Activated CD8-positive, alpha-beta memory T cell treated with anti-CD3 and anti-CD28 coated beads, Interleukin-2, amount 10 ng/mL, durations not matched to agents 7 days and 5 days (primary cell): ENCODE results near the gene LPP. TPM values are rescaled to one million over a fixed set of nuclear protein-coding genes. Genes with fewer than 3 reads are reported as not detected.
A peak's percentile ranks its signal among the peaks of the same experiment; 100 is the strongest.

Experiments used
- ATAC-seq: fragments of 150-1000 bp; cut with Tn5 transposase; one replicate; pipeline ENCODE4 v1.10.0; 2021; ENCODE audit warnings: moderate library complexity
- CTCF ChIA-PET: fragments of 350-600 bp; sonication (Branson Sonifier 250); formaldehyde crosslinking; loops from one replicate; lab custom pipeline; 2021; ENCODE audit warnings: antibody characterized with exemption; lab: Charles Lee
- DNase-seq: peaks from one replicate; pipeline ENCODE4 v3.0.0-alpha.2; 2020
- H3K27ac Mint-ChIP-seq: one replicate; pipeline ENCODE4 v1.8.0; 2021; ENCODE audit warnings: mild to moderate bottlenecking, mixed read lengths
- H3K27me3 Mint-ChIP-seq: one replicate; pipeline ENCODE4 v1.8.0; 2021; ENCODE audit warnings: mixed read lengths
- H3K36me3 Mint-ChIP-seq: one replicate; pipeline ENCODE4 v1.8.0; 2021; ENCODE audit warnings: mild to moderate bottlenecking, mixed read lengths
- H3K4me1 Mint-ChIP-seq: one replicate; pipeline ENCODE4 v1.8.0; 2021; ENCODE audit warnings: mixed read lengths
- H3K4me3 Mint-ChIP-seq: one replicate; pipeline ENCODE4 v1.8.0; 2021; ENCODE audit warnings: mild to moderate bottlenecking, moderate library complexity, mixed read lengths
- H3K9me3 Mint-ChIP-seq: one replicate; pipeline ENCODE4 v1.8.0; 2022; ENCODE audit warnings: low read depth, mixed read lengths
- total RNA-seq, 2 experiments: library from RNA; stranded (reverse); gene quantifications; one replicate each; pipeline ENCODE4 v1.2.3, GENCODE V29; 2021

LPP gene
- total RNA-seq, 2 experiments from 2014 or later, result 23.6 to 57.1 TPM

- ATAC-seq (no peak), DNase-seq (no peak)
- Mint-ChIP-seq H3K4me3 (no peak overlapping the region), H3K9me3 (no peaks in the 10 kb centered on the region), H3K27me3 (no peaks in the 10 kb centered on the region), H3K4me1 (peaks cover 10% of the 10 kb centered on the region), H3K36me3 (peaks cover 4% of the 10 kb centered on the region), H3K27ac (no peak overlapping the region)
- CTCF ChIA-PET, result no interaction called here
Measured at GRCh38 chr3:188780193-188781147, 626.5 kb downstream of the LPP start.

GRCh38 chr3:188782613-188783124 lies 628.7 kb downstream of the LPP start:
- Mint-ChIP-seq H3K9me3 (no peaks in the 10 kb centered on the region), H3K4me3 (no peak overlapping the region), H3K27ac (no peak overlapping the region), H3K27me3 (no peaks in the 10 kb centered on the region), H3K36me3 (peaks cover 4% of the 10 kb centered on the region), H3K4me1 (peaks cover 10% of the 10 kb centered on the region)
- DNase-seq (no peak), ATAC-seq (no peak)
- CTCF ChIA-PET, result no interaction called here

GRCh38 chr3:188786424-188786823 lies 632.5 kb downstream of the LPP start:
- DNase-seq (no peak), ATAC-seq (no peak)
- Mint-ChIP-seq H3K27me3 (no peaks in the 10 kb centered on the region), H3K4me1 (peaks cover 10% of the 10 kb centered on the region), H3K36me3 (peaks cover 1% of the 10 kb centered on the region), H3K27ac (no peak overlapping the region), H3K4me3 (no peak overlapping the region), H3K9me3 (no peaks in the 10 kb centered on the region)
- CTCF ChIA-PET, result no interaction called here

GRCh38 chr3:188788621-188789081 lies 634.7 kb downstream of the LPP start:
- Mint-ChIP-seq H3K4me3 (no peak overlapping the region), H3K4me1 (no peaks in the 10 kb centered on the region), H3K9me3 (no peaks in the 10 kb centered on the region), H3K27ac (no peak overlapping the region), H3K27me3 (no peaks in the 10 kb centered on the region), H3K36me3 (no peaks in the 10 kb centered on the region)
- ATAC-seq (peak; percentile 95), DNase-seq (peak; percentile 81)
- CTCF ChIA-PET, result interaction anchor here (1.2 to 2.9 kb wide), 2 partner anchors 167 to 1049 kb away, joined by 3 to 12 read pairs; no protein-coding TSS in a partner anchor

DNA sequence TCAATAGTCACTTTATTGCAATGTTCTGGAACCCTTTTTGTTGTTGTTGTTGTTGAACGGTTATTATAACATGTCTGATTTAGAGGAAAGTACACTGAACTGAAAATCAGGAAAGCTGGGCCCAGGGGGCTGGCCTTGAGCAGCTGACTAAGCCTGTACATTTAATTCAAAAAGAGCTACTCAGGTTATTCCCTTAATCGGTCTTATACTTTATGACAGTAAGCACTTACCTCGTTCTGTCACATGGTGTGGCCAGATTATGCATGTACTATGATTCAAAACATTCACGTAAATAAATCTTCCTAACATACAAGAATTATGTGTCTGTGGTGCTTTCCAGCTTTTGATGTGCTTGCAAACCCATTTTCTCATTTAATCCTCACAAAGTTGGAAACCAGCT lies 635.3 kb downstream of the LPP start:
- Mint-ChIP-seq H3K4me3 (no peak overlapping the region), H3K36me3 (no peaks in the 10 kb centered on the region), H3K4me1 (no peaks in the 10 kb centered on the region), H3K27me3 (no peaks in the 10 kb centered on the region), H3K9me3 (no peaks in the 10 kb centered on the region), H3K27ac (no peak overlapping the region)
- no peak for ATAC-seq
- CTCF ChIA-PET, result interaction anchor here (2.9 kb wide), 1 partner anchor 1049 kb away, joined by 12 read pairs; no protein-coding TSS in a partner anchor
- no peak for DNase-seq

DNA sequence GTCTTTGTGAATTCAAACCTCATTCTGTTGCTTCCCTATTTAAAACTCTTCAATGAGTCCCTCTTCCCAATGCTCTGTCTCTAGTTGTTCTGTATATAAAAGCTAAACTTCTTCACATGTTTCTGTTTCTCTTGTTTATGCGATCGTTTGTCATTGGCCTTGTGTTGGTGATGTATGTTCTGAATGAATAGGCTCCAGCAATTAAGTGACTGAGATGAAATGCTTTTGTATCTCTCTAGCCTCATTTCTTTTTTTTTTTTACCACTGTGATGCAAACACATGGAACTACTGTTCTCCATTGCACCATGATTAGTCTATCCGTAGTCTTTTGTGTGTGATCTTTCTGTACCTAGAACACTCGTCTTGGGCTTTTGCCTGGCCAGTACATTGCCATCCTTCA lies 637.4 kb downstream of the LPP start:
- no peaks in the 10 kb centered on the region for H3K4me1 Mint-ChIP-seq
- no peaks in the 10 kb centered on the region for H3K9me3 Mint-ChIP-seq
- CTCF ChIA-PET, result no interaction called here
- H3K27ac Mint-ChIP-seq, result no peak overlapping the region
- DNase-seq, result no peak
- ATAC-seq, result no peak
- H3K4me3 Mint-ChIP-seq, result no peak overlapping the region
- no peaks in the 10 kb centered on the region for H3K36me3 Mint-ChIP-seq
- no peaks in the 10 kb centered on the region for H3K27me3 Mint-ChIP-seq

- H3K4me1 Mint-ChIP-seq, result no peaks in the 10 kb centered on the region
- H3K27ac Mint-ChIP-seq, result no peak overlapping the region
Measured at GRCh38 chr3:188792793-188793192, 638.8 kb downstream of the LPP start.

DNA sequence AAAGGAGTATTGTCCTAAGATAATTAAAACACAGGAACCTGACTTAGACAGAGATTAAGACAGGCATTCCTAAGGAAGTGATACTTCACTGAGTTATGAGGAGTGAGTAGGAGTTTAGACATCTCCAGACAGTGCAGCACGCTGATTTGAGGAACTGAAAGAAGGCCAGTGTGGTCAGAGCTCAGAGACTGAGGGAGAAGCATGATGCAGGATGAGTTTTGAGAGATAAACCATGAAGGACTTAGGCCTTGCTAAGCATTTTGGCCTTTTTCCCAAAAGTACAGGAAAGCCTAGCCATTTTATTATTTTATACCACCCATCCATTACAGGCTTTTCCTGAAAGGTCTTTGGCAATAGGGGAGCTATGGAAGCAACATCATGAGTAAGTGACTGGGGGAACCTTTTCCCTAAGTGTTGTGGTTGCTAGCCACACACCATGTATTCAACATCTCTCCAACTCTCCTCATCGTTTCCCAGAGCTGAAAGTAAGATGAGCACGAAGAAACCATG lies 642.2 kb downstream of the LPP start:
- Mint-ChIP-seq H3K4me1 (no peaks in the 10 kb centered on the region), H3K9me3 (no peaks in the 10 kb centered on the region), H3K36me3 (peaks cover 1% of the 10 kb centered on the region), H3K27me3 (no peaks in the 10 kb centered on the region), H3K4me3 (no peak overlapping the region), H3K27ac (no peak overlapping the region)
- ATAC-seq (no peak), DNase-seq (no peak)
- CTCF ChIA-PET, result no interaction called here

More at GRCh38 chr3:188792793-188793192, 638.8 kb downstream of the LPP start:
- Mint-ChIP-seq H3K27me3 (no peaks in the 10 kb centered on the region), H3K36me3 (peaks cover 1% of the 10 kb centered on the region), H3K4me3 (no peak overlapping the region), H3K9me3 (no peaks in the 10 kb centered on the region)
- ATAC-seq (no peak), DNase-seq (no peak)
- CTCF ChIA-PET, result interaction anchor here (1.7 kb wide), 1 partner anchor 9 kb away, joined by 3 read pairs; no protein-coding TSS in a partner anchor

DNA sequence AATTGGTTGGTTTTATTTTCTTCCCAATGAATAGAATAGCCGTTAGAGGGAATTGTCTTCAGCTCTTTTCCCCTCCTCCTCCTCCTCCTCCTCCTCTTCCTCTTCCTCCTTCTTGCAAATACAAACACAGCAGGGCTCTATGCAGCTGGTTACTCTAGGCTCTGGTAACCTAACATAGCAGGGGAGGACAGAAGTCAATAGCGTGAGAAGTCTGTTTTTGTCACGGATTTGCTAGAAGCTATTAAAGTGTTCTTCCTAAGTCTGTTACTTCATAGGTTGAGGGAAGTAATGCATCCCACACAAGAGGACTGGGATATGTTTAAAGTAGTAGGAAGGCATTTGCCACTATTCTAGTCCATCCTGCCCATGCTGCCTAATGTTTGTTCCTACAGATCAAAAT lies 643.1 kb downstream of the LPP start:
- H3K4me1 Mint-ChIP-seq, result no peaks in the 10 kb centered on the region
- H3K36me3 Mint-ChIP-seq, result peaks cover 1% of the 10 kb centered on the region
- CTCF ChIA-PET, result interaction anchor here (0.6 to 1.5 kb wide), 3 partner anchors 41 to 1058 kb away, joined by 3 read pairs; no protein-coding TSS in a partner anchor
- H3K27ac Mint-ChIP-seq, result no peak overlapping the region
- no peaks in the 10 kb centered on the region for H3K27me3 Mint-ChIP-seq
- H3K4me3 Mint-ChIP-seq, result no peak overlapping the region
- no peak for ATAC-seq
- no peaks in the 10 kb centered on the region for H3K9me3 Mint-ChIP-seq
- no peak for DNase-seq

DNA sequence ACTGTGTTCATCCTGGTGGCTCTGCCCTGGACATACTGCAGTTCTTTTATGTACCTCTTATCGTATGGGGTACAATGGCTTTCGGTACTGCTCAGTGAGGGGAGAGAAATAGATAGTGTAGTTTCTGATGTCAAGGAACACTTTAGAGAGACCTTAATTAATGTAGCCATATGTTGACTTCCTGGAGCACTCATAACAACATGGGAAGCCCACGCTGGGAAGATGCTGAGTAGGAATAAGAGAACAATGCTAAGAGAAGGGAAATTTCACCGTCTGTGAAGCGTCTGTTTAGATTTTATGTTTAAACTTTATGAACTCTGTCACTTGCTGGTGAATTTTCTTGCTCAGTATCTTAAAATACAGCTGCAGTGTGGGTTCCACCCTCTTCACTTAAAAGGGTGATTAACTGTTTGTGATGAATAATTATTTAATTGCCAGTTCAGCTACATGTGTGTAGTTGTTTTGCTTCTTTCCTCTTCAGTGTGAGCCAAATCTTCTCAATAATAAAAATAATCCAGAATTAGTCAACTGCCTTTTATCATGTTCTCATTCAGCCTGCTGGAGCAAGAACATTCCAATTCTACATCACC lies 644.7 kb downstream of the LPP start:
- Mint-ChIP-seq H3K9me3 (no peaks in the 10 kb centered on the region), H3K27me3 (no peaks in the 10 kb centered on the region), H3K27ac (no peak overlapping the region), H3K4me3 (no peak overlapping the region), H3K36me3 (peaks cover 1% of the 10 kb centered on the region), H3K4me1 (no peaks in the 10 kb centered on the region)
- CTCF ChIA-PET, result no interaction called here
- ATAC-seq (no peak), DNase-seq (no peak)

GRCh38 chr3:188801393-188801792 lies 647.4 kb downstream of the LPP start:
- Mint-ChIP-seq H3K9me3 (peaks cover 2% of the 10 kb centered on the region), H3K4me3 (no peak overlapping the region), H3K27me3 (no peaks in the 10 kb centered on the region), H3K27ac (no peak overlapping the region), H3K4me1 (no peaks in the 10 kb centered on the region), H3K36me3 (peaks cover 3% of the 10 kb centered on the region)
- DNase-seq (no peak), ATAC-seq (no peak)
- CTCF ChIA-PET, result interaction anchor here (0.9 to 1.0 kb wide), 2 partner anchors 9 to 1063 kb away, joined by 3 to 4 read pairs; no protein-coding TSS in a partner anchor

GRCh38 chr3:188802645-188803044 lies 648.7 kb downstream of the LPP start:
- ATAC-seq (no peak), DNase-seq (no peak)
- H3K4me1 Mint-ChIP-seq, result no peaks in the 10 kb centered on the region
- H3K27me3 Mint-ChIP-seq, result no peaks in the 10 kb centered on the region
- CTCF ChIA-PET, result no interaction called here
- no peak overlapping the region for H3K27ac Mint-ChIP-seq
- H3K9me3 Mint-ChIP-seq, result peaks cover 11% of the 10 kb centered on the region
- no peak overlapping the region for H3K4me3 Mint-ChIP-seq
- H3K36me3 Mint-ChIP-seq, result peaks cover 10% of the 10 kb centered on the region

DNA sequence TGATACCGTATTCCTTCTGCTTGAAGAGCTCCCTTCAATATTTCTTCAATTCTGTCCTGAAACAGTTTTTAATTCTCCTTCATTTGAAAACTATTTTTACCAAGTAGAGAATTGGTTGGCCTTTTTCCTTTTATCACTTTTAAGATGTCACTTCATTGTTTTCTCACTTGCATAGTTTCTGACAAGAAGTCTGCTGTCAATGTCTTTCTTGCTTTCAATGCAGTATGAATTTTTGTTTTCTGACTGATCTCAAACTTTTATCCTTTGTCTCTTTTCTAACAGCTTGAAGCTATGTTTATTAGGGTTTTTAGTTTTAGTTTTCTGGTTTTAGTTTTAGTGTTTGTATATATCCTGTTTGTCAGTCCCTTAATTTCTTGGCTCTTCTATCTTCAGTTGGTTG lies 653.0 kb downstream of the LPP start:
- Mint-ChIP-seq H3K4me3 (no peak overlapping the region), H3K9me3 (peaks cover 22% of the 10 kb centered on the region), H3K27me3 (no peaks in the 10 kb centered on the region), H3K36me3 (peaks cover 22% of the 10 kb centered on the region), H3K27ac (no peak overlapping the region), H3K4me1 (no peaks in the 10 kb centered on the region)
- ATAC-seq, result no peak
- DNase-seq, result no peak
- CTCF ChIA-PET, result interaction anchor here (0.6 kb wide), 1 partner anchor 497 kb away, joined by 3 read pairs; no protein-coding TSS in a partner anchor
